ENCODE data around the gene LRMDA. TPM values are rescaled to one million over a fixed set of nuclear protein-coding genes. Genes with fewer than 3 reads are reported as not detected.

Gene LRMDA
- total RNA-seq, 4 donors from 2014 or later, result 1.4 to 23.1 (median 3.6) TPM

- H3K27ac ChIP-seq, result no peak overlapping the region
- H3K36me3 ChIP-seq, result no peaks in the 10 kb centered on the region
- TF ChIP-seq POLR2A (IDR thresholded peaks at IDR 0.05) (no peak), CTCF (IDR thresholded peaks at IDR 0.05) (no peak)
- no peak overlapping the region for H3K4me3 ChIP-seq
- DNase-seq, result no peak
- H3K4me1 ChIP-seq, result no peaks in the 10 kb centered on the region
- H3K27me3 ChIP-seq, result no peaks in the 10 kb centered on the region
- H3K9me3 ChIP-seq, result no peaks in the 10 kb centered on the region
Observed at GRCh38 chr10:75948583-75948982, 517.2 kb downstream of the LRMDA start.

GRCh38 chr10:75950307-75950706 is 518.9 kb downstream of the LRMDA start:
- no peak for TF ChIP-seq POLR2A (IDR thresholded peaks at IDR 0.05)
- TF ChIP-seq CTCF (IDR thresholded peaks at IDR 0.05), result no peak
- no peaks in the 10 kb centered on the region for H3K4me1 ChIP-seq
- DNase-seq, result no peak
- H3K9me3 ChIP-seq, result no peaks in the 10 kb centered on the region
- H3K27ac ChIP-seq, result no peak overlapping the region
- H3K4me3 ChIP-seq, result no peak overlapping the region
- H3K27me3 ChIP-seq, result no peaks in the 10 kb centered on the region
- no peaks in the 10 kb centered on the region for H3K36me3 ChIP-seq

GRCh38 chr10:75950997-75951589 is 519.7 kb downstream of the LRMDA start:
- DNase-seq, result no peak
- no peaks in the 10 kb centered on the region for H3K36me3 ChIP-seq
- H3K9me3 ChIP-seq, result no peaks in the 10 kb centered on the region

GRCh38 chr10:75951627-75952026 is 520.2 kb downstream of the LRMDA start:
- Histone ChIP-seq H3K4me1 (no peaks in the 10 kb centered on the region), H3K9me3 (no peaks in the 10 kb centered on the region), H3K27me3 (no peaks in the 10 kb centered on the region), H3K4me3 (no peak overlapping the region), H3K27ac (no peak overlapping the region), H3K36me3 (no peaks in the 10 kb centered on the region)
- no peak for DNase-seq
- TF ChIP-seq CTCF (IDR thresholded peaks at IDR 0.05) (no peak), POLR2A (IDR thresholded peaks at IDR 0.05) (no peak)

More at GRCh38 chr10:75950997-75951589, 519.7 kb downstream of the LRMDA start:
- Histone ChIP-seq H3K4me1 (no peaks in the 10 kb centered on the region), H3K27me3 (no peaks in the 10 kb centered on the region), H3K27ac (no peak overlapping the region), H3K4me3 (no peak overlapping the region)
- no peak for TF ChIP-seq POLR2A (IDR thresholded peaks at IDR 0.05)
- TF ChIP-seq CTCF (IDR thresholded peaks at IDR 0.05), result no peak

GRCh38 chr10:75952093-75952492 is 520.7 kb downstream of the LRMDA start:
- H3K36me3 ChIP-seq, result no peaks in the 10 kb centered on the region
- no peak overlapping the region for H3K27ac ChIP-seq
- H3K9me3 ChIP-seq, result no peaks in the 10 kb centered on the region
- no peaks in the 10 kb centered on the region for H3K27me3 ChIP-seq
- no peaks in the 10 kb centered on the region for H3K4me1 ChIP-seq
- no peak for TF ChIP-seq CTCF (IDR thresholded peaks at IDR 0.05)
- no peak for TF ChIP-seq POLR2A (IDR thresholded peaks at IDR 0.05)
- H3K4me3 ChIP-seq, result no peak overlapping the region
- no peak for DNase-seq

GRCh38 chr10:75954486-75954885 is 523.1 kb downstream of the LRMDA start:
- Histone ChIP-seq H3K9me3 (no peaks in the 10 kb centered on the region), H3K36me3 (no peaks in the 10 kb centered on the region), H3K27me3 (no peaks in the 10 kb centered on the region), H3K27ac (no peak overlapping the region), H3K4me1 (no peaks in the 10 kb centered on the region), H3K4me3 (no peak overlapping the region)
- no peak for DNase-seq
- TF ChIP-seq CTCF (IDR thresholded peaks at IDR 0.05) (no peak), POLR2A (IDR thresholded peaks at IDR 0.05) (no peak)
